ENCODE data around the gene PDCD11.

Gene PDCD11

GRCh38 chr10:103457896-103458583 lies 61.6 kb downstream of the PDCD11 start:
- H3K4me1 ChIP-seq (ENCODE audit: control insufficient read depth in 1 of 2, insufficient read depth in 1 of 2, low read depth in 1 of 2, low read length in 1 of 2) = no peaks in the 10 kb centered on the region
- H3K27me3 ChIP-seq = peaks cover 30% of the 10 kb centered on the region
- no peak overlapping the region for H3K27ac ChIP-seq
- no peak for TF ChIP-seq CTCF (IDR thresholded peaks at IDR 0.05)
- H3K36me3 ChIP-seq = no peaks in the 10 kb centered on the region
- H3K4me3 ChIP-seq (ENCODE audit: low read depth in 1 of 2, low read length in 1 of 2) = no peak overlapping the region
- H3K9me3 ChIP-seq = no peaks in the 10 kb centered on the region

DNA sequence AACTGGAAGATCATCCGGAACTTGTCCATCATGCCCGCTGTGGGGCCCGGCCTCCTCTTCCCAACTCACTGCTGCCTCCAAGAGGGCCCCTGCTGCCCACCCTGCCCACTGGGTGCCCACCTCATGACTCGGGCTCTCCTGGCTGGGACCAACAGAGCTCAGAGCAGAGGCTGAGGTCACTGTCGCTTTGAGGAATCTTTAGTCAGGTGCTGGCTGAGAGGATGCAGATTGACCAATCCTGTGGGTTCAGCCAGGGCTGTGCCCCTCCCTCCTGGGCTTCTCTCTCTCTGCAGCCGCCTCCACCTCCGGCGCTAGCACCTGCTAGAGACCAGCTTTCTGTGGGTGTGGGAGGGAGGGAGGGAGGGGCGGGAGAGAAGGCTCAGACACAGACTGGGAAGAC lies 62.3 kb downstream of the PDCD11 start, which contains the start of gene CALHM1:
Gene CALHM1, minus strand, starts transcription at position 181 of the 400 bp plus-strand sequence. Its CDS starts 149 bp downstream, at position 32.
- Histone ChIP-seq H3K4me3 (ENCODE audit: low read depth in 1 of 2, low read length in 1 of 2) (no peak within 1 kb of the TSS), H3K9me3 (no peaks in the 10 kb centered on the region), H3K36me3 (no peaks in the 10 kb centered on the region), H3K27ac (no peak within 1 kb of the TSS), H3K27me3 (peaks cover 23% of the 10 kb centered on the region), H3K4me1 (ENCODE audit: control insufficient read depth in 1 of 2, insufficient read depth in 1 of 2, low read depth in 1 of 2, low read length in 1 of 2) (no peaks in the 10 kb centered on the region)
- no peak for TF ChIP-seq CTCF (IDR thresholded peaks at IDR 0.05)

DNA sequence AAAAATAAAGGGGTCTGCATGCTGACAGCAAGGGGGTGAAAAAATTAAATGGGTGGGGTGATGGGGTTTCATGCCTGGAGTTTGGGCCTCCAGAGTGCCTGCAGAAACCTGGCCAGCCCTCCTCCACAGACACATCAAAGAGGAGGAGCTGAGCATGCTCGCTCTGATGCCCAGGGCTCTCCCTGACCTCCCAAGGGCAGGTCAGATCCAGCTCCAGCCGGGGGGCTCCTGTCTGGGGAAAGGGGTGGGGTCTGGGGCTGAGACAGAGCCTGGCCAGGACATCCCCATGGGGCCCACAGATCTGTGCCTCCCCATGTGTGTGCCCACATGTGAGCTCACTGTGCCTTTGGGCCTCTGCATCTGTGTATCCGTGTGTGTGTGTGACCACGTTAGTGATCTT lies 63.2 kb downstream of the PDCD11 start:
- no peak overlapping the region for H3K4me3 ChIP-seq (ENCODE audit: low read depth in 1 of 2, low read length in 1 of 2)
- peaks cover 14% of the 10 kb centered on the region for H3K27me3 ChIP-seq
- H3K9me3 ChIP-seq = no peaks in the 10 kb centered on the region
- no peak overlapping the region for H3K27ac ChIP-seq
- no peaks in the 10 kb centered on the region for H3K36me3 ChIP-seq
- no peaks in the 10 kb centered on the region for H3K4me1 ChIP-seq (ENCODE audit: control insufficient read depth in 1 of 2, insufficient read depth in 1 of 2, low read depth in 1 of 2, low read length in 1 of 2)
- no peak for TF ChIP-seq CTCF (IDR thresholded peaks at IDR 0.05)

- H3K36me3 ChIP-seq = no peaks in the 10 kb centered on the region
These were observed 67.1 kb downstream of the PDCD11 start for GRCh38 chr10:103463499-103463898.

DNA sequence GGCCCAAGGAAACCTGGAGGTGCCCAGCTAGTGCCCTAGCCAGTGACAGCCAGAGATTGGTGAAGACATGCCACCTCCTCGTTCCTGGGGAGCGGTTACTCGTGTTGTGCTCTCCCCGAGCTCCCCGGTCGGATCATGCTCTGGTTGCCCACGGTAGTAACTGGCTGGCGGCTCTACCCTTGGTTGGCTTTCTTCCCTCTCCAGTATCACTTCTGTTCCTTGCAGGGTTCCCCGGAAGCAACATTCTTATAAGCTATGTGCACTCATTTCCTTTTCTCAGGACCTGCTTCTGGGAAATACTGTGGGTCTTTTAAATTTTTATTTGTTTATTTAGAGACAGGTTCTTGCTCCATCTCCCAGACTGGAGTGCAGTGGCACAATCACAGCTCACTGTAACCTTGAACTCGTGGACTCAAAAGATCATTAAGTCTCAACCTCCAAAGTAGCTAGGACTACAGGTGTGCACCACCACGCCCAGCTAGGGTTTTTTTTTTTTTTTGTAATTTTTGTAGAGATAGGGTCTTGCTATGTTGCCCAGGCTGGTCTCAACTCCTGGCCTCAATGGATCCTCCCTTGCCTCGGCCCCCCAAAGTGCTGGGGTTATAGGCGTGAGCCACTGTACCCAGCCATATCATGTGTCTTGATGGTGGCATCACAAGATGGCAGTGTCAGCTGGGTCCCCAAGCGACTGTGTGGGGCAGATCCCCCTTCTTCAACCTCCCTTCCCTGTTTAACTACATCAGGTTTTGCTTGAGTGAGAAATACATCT lies 69.2 kb downstream of the PDCD11 start:
- Histone ChIP-seq H3K4me3 (ENCODE audit: low read depth in 1 of 2, low read length in 1 of 2) (no peak overlapping the region), H3K27me3 (peaks cover 25% of the 10 kb centered on the region)
- no peak for TF ChIP-seq CTCF (IDR thresholded peaks at IDR 0.05)

More at GRCh38 chr10:103463499-103463898, 67.1 kb downstream of the PDCD11 start:
- Histone ChIP-seq H3K4me3 (ENCODE audit: low read depth in 1 of 2, low read length in 1 of 2) (no peak overlapping the region), H3K9me3 (no peaks in the 10 kb centered on the region), H3K27ac (no peak overlapping the region), H3K27me3 (peaks cover 13% of the 10 kb centered on the region), H3K4me1 (ENCODE audit: control insufficient read depth in 1 of 2, insufficient read depth in 1 of 2, low read depth in 1 of 2, low read length in 1 of 2) (no peaks in the 10 kb centered on the region)
- TF ChIP-seq CTCF (IDR thresholded peaks at IDR 0.05) = no peak

More for the DNA sequence above, 69.2 kb downstream of the PDCD11 start:
- H3K27ac ChIP-seq = no peak overlapping the region
- no peaks in the 10 kb centered on the region for H3K36me3 ChIP-seq
- no peaks in the 10 kb centered on the region for H3K4me1 ChIP-seq (ENCODE audit: control insufficient read depth in 1 of 2, insufficient read depth in 1 of 2, low read depth in 1 of 2, low read length in 1 of 2)
- H3K9me3 ChIP-seq = no peaks in the 10 kb centered on the region
